Skin epidermis (tissue), 12 donors: Measurements from ENCODE around the gene FNDC3B.

ENCODE experiments used
- H3K27ac ChIP-seq, 21 experiments: fragments of 200-600 bp; sonication (generic) in 11 of 21; one replicate each; pipeline ENCODE4 v1.5.0; 2020; ENCODE audit warnings: mild to moderate bottlenecking in 3 of 21, inconsistent platforms in 2 of 21, moderate library complexity in 2 of 21
- H3K4me3 ChIP-seq, 7 experiments: fragments of 200-600 bp; sonication (generic) in 2 of 7; one replicate each; pipeline ENCODE4 v1.5.0; 2020; ENCODE audit warnings: inconsistent platforms in 2 of 7, mild to moderate bottlenecking in 2 of 7, moderate library complexity in 1 of 7

FNDC3B gene

DNA sequence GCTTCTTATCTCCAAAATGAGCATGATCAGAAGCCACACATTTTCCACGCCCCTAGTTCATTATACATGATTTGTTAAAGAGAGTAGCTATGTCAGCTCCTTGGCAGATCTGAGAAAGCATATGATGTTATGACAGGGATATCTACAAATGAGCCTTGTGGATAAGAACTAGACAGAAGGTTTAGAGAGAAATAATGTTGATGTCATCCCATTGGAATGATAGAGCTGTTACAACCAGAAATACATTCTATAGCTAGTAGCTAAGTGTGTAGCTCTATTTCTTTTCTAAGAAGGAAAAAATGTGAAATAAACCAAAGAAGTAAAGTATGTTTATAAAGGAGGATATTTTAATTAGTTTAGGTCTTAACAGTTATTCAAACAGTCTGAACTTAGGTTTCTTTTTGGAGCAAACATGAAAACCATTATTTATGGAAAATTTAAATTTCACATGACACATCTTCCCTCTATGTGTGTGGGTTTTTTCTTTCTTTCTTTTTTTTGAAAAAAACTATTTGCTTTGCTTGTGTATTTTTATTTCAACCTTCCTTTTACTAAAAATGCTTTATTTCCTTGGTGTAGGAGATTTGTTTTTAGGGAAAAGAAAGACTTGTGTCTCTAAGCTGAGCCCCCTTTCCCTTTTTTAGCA is 241.2 kb downstream of the FNDC3B start:
- Histone ChIP-seq H3K27ac (no peak overlapping the region), H3K4me3 (no peak overlapping the region)

DNA sequence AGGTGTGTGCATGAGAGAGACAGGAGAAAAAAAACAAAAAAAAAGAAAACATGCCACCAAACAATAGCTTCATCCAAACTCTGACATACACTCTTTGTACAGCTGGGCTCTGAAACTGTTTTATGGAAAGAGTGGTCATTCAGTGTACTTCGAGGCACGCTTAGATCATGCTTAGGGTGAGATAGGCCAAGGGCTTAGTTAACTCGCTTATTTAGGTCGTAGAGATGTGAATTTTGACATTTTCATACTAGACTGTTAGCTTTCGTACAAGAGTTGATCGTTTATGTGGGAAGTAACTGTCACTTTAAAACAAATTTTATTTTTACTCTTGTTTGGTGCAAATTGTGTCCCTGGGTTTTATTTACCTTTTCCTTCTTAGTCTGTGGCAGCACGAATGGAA is 242.5 kb downstream of the FNDC3B start:
- H3K4me3 ChIP-seq, result no peak overlapping the region
- H3K27ac ChIP-seq, result no peak overlapping the region

DNA sequence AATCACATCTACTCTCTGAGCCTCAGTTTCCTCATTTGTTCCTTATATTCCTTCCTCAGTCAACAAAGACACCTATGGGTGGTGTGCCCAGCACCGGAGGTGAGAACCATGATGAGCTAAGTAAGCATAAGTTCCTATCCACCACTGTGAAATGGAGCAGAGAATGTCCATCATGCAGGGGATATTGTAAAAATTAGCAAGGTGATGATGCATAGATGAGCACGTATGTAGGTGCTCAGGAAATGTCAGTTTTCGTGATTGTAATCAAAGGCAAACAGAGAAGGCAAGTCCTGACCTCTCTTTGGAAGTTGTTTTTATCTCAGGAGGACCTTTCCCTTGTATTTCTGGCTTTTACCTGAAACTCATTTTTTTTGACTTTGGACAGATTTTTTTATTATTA is 243.5 kb downstream of the FNDC3B start:
- Histone ChIP-seq H3K27ac (no peak overlapping the region), H3K4me3 (no peak overlapping the region)

DNA sequence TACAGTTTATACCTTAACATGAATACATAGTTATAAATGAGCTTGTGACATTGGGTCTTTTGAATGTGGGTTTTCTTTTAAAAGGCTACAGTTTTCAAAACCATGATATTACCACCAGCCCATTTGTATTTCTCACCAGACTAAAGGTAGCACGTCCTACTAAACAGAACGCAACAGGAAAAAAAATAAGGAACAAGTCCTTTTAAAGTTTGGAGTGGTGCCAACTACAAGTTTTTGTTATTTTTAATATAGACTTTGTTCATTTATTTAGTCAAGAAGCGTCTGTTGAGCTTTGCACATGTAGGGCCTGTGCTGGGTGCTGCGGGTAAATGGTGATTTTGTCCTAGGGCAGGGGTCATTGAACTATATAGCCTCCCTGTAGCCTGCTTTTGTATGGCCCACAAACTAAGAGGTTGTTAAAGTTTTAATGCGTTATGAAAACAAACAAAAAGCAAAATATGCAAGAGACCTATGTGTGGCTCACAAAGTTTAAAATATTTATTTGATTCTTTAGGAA is 244.5 kb downstream of the FNDC3B start:
- H3K27ac ChIP-seq, result no peak overlapping the region
- no peak overlapping the region for H3K4me3 ChIP-seq

DNA sequence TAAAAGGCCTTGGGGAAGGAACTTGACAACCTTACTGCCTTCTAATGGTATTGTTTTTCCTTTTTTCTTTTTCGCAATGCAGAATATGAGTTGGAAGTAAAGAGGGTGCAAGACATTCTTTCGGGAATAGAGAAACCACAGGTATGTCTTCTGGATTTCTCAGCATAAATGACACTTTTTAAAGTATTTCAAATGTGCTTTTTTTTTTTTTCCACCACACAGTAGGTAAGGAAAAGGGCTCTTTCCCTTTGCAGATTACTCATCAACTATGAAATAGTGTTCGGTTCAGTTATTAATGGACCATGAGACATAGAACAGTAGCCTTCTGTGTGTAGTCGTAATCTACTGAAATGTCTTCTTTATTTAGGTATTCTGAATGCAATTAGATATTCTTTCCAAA is 246.5 kb downstream of the FNDC3B start:
- H3K4me3 ChIP-seq, result no peak overlapping the region
- H3K27ac ChIP-seq, result no peak overlapping the region

DNA sequence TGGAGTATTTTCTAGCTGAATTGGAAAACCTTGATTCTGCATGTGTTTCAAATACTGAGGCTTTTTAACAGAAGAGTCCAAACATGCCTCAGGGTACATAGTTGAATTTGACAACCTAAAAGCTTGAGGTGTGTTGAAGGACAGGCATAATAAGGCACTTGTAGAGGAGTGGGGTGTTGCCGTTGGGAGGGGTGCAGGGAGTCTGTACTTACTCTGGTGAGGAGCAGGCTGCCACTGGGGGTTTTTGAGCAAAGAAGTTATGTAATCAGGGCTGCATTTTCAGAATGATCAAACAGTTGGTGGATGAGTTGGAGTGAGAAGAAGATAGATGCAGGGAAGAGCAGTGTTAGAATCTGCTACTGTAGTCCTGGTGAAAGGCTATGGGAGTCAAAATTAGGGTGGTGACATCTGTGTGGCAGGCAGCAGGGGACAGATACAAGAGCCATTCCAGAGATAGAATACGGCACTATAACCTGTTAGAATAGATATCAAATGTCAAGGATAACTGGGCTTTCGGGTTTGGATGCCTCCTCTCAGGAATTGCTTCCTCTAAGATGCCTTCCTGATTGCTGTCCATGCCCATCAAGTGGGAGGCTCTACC is 247.3 kb downstream of the FNDC3B start:
- H3K4me3 ChIP-seq, result no peak overlapping the region
- H3K27ac ChIP-seq, result no peak overlapping the region

DNA sequence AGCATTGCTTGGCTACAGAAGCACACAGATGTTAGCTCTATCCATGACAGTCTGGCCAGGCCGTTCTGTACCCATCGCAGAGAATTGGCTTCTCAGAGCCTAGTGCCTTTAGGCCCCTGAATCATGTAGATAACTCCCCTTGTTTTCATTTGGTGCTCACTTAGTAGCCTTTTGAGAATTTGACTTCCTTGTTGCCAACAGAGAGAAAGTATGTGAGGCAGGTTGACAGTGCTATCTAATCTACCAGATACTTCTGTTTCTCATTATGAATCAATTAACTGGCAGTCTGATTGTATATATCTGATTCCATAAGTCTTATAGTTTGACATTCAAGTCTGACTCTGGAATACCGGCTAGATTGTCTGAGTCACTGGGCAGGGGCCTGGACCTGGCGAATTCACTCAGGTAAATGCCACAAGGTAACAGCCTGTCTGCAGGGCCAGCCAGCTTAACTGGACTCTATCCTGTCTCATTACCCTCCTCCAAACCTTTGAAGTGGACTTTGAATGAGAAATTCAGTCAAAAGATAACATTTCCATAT is 248.6 kb downstream of the FNDC3B start:
- Histone ChIP-seq H3K27ac (peak overlapping the region in 2 of 21 experiments; percentile 1 to 9), H3K4me3 (no peak overlapping the region)

DNA sequence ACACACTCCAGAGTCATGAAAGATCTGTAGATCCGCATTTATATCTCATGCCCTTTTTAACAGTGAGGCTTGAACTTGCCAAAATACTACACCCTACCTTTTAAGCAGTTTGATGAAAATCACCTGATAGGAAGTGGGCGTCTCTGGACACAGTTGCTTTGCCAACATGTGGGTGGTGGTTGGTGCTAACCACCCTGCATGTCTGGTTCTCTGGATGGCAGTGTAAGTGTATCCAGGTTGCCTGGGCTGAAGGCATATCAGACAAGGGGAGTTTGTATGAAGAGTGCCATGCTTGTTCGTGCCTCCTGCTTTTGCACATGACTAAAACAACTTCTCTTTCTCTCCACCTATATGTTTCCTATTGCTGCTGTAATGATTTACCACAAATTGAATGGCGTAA is 249.3 kb downstream of the FNDC3B start:
- Histone ChIP-seq H3K27ac (no peak overlapping the region), H3K4me3 (no peak overlapping the region)

DNA sequence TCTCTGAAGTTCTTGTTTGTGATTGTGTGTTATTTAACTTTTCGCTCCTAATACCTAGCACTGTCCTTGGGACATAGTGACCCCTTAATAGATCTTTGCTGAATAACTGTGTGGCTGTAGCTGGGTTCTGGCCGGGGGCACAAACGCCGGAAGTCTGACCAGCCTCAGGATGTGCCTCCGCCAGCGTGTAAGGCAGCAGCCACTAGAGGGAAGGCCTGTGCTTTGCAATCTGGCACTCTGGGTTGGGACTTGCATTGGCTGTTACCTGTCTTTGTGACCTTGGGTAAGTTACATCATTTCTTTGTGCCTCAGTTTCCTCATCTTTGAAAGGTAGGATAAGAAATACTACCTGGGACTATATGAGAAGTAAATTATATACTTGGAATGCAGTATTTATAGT is 250.2 kb downstream of the FNDC3B start:
- Histone ChIP-seq H3K4me3 (no peak overlapping the region), H3K27ac (peak overlapping the region in 2 of 21 experiments; percentile 19 to 33)

DNA sequence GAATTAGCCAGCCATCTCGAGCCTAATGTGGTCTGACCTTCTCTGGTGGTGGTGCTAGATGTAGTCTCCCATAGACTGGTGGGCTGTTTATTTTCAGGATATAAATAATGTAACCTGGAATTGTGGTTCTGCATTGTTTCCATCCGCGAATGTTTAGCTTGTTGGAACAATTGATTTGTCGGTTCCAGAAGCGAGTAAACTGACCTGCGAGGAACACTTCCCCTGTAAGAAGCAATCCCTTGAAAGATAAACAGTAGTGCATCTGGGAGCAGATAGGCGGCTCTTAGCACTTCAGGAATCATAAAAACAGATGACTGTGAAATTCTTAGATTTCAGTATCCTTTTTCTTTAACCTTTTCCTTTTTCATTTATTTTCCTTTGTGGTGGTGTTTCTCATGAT is 251.1 kb downstream of the FNDC3B start:
- Histone ChIP-seq H3K27ac (no peak overlapping the region), H3K4me3 (no peak overlapping the region)

DNA sequence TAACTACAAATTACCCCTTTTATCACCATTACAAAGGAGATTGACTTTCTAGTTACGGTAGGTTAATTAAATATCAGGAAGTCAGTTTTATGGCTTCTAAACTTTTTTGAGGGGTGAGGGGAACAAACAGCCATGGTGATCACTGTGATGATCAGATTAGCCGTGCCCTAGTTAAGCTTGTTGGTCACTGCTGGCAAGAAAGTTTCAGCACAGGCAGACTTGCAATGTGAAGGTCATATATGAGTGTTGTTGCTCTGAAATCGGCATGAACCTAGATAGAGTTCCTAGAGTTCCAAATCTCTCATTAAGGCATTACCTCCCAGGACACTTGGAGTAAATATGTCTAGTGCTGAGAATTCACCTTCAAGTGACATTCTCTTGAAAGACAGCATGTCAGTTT is 252.3 kb downstream of the FNDC3B start:
- Histone ChIP-seq H3K27ac (no peak overlapping the region), H3K4me3 (no peak overlapping the region)

DNA sequence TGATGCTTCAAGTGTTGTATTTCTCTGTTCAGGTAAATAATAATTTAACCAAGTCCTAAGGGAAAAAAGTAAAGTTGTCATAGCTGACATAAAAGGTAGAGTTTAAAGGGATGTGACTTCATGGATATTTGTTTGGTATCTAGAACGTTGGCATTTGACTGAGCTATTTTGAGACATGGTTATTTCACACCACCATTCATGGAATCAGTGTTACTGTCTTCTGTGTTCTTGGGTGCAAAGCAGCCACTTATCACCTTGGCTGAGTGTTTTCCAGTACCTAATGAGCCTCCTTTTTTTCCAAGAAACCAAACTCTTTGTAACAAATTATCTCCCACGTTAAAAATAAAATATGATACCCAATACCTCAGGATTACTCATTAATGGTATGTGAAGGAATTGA is 253.0 kb downstream of the FNDC3B start:
- Histone ChIP-seq H3K27ac (no peak overlapping the region), H3K4me3 (no peak overlapping the region)

DNA sequence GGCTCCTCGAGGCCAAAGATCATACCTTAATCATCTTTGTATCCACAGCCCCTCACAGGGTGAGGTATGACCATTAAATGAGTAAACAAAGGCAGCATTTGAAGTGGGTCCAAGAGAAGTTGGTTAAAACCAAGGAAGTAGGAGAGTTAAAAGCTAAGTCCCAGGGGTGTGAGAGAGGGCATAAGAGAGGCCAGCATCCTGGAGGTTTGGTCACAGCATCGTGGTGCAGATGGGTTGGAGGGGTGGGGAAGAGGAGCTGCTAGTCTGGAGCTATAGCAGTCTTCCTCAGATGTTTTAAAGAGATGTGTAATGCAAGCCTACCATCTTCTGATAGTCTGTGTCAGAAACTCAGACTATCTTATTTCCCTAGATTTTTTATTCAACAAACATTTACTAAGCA is 253.7 kb downstream of the FNDC3B start:
- no peak overlapping the region for H3K4me3 ChIP-seq
- H3K27ac ChIP-seq, result no peak overlapping the region

DNA sequence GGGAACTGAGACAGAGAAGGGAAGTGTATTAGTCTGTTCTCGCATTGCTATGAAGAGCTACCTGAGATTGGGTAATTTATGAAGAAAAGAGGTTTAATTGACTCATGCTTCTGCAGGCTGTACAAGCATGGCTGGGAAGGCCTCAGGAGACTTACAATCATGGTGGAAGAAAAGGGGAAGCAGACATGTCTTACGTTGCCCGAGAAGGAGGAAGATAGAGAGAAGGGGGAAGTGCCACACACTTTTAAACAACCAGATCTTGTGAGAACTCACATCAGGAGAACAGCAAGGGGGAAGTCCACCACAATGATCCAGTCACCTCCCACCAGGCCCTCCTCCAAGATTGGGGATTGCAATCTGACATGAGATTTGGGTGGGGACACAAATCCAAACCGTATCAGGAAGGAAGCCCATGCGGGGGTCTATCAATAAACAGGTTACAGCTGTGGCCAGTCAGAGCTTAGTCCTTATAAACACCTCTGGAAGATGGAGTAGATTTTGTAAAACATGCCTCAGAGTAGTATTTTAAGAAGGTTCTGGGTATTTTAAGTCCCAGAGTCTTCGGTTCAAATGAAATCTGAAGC is 254.9 kb downstream of the FNDC3B start:
- no peak overlapping the region for H3K27ac ChIP-seq
- no peak overlapping the region for H3K4me3 ChIP-seq

DNA sequence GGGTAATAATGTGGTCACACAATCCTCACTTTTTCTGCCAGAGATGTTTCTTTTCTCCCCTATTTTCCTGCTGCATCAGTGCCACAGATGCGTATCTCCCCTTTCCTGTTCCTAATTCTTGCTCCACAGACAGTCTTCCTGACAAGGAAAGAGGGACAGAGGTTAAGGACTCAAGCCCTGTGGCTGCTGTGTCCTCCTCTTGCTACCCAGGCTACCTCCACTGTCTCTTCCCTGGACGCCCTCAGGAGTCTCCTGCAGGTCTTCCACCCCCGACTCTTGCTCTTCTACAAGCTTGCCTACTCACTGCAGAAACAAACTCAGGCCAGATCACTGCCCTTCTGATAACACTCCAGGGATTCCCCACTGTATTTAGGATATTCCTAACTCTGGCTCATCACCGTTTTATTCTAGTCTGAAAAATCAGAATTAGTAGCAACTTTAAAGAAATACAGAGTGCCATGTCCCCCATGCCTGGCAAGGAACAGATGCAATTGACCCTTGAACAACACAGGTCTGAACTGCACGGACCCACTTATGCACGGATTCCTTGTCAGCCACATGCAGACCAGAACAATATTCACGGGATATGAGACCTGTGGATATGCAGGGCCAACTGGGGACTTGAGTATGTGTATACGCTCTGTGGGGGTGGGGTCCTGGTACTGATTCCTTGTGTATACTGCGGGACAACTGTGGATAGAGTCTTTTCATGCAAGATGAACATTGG is 257.0 kb downstream of the FNDC3B start:
- H3K4me3 ChIP-seq, result no peak overlapping the region
- H3K27ac ChIP-seq, result no peak overlapping the region

DNA sequence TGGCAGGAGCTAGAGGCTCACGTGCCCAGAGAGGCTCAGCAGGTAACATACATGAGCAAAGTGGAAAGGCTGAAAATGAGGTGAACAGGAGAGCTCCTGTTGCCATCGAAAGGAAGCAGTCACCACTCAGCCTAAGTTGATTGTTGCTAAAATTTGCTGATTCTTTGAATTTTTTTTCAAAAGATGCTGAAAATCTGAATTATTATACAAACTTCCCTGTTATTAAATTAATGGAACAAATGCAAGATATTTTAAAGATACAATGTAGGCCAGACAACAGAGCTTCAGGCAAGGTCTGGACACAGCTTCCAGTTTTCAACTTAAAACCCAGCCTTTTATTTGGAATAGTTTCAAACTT is 257.6 kb downstream of the FNDC3B start:
- H3K4me3 ChIP-seq, result no peak overlapping the region
- H3K27ac ChIP-seq, result no peak overlapping the region

DNA sequence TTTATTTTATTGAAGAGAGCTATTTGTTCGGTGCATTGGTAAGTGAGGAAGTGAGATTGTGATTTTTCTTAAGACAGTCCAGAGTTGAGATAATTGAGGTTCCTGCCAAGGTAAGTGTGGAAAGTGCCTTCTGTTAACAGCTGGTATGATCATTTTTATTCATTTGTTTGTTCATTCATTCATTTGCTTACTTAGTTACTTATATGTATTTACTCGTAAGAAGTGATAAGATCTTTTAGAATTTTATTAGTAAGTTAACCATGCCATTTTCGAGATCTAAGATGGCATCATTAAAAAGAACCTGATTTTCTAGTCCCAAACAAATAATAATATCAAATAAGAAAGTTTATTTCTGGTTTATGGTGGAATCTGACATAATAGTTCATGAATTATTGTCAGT is 258.9 kb downstream of the FNDC3B start:
- H3K27ac ChIP-seq, result no peak overlapping the region
- no peak overlapping the region for H3K4me3 ChIP-seq

DNA sequence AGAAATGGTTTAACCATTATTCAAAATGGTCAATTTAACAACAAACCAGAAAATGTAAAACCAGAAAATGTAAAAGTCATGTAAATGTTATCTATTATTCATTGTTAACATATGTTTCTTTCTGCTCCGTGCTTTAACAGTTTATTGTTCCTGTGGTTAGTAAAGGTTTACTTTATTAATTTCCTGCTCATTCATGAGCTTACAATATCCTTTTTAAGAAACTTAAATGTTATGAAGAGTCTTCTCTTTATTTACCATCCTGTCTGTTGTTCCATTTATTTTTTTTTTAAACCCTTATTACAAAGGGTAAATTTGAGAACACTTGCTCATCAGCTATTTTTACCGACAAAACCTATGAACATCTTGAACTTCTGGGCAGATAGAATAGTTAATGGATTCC is 260.8 kb downstream of the FNDC3B start:
- no peak overlapping the region for H3K4me3 ChIP-seq
- H3K27ac ChIP-seq, result no peak overlapping the region

DNA sequence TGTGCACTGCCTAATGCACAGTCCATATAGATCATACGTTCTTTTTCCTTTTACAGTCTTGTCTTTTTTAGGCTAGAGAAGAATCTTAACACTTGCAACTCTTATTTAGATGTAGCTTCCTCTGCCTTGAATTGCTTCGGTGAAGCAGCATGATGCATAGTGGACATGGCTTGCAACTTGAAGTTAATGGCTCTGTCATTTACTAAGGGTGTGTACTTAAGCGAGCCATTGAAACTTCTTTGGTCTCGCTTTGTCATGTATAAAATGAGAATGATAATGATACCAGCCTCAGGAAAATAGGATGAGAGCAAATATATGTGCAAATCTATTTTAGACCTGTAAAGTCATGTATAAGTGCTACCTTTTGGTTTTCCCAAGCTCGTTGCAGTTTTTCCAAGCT is 261.5 kb downstream of the FNDC3B start:
- Histone ChIP-seq H3K4me3 (no peak overlapping the region), H3K27ac (no peak overlapping the region)

DNA sequence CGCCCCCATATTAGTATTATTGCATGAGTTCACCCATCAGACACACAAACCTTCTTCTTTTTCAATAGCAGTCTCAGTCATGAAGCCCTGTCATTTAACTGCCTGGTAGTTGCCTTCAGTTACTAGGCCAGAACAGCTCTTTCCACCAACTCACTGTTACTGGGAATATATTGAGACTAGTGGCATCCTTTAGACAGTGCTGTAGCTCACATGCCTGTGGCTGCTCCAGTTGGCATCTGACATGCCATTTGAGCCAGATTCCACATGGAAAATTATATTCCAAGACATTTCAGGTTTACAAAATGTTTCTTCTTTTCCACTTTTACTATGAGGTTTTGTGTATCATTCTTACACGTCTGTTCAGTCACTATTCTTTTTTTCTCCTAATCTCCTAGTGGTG is 262.8 kb downstream of the FNDC3B start:
- Histone ChIP-seq H3K27ac (no peak overlapping the region), H3K4me3 (no peak overlapping the region)

DNA sequence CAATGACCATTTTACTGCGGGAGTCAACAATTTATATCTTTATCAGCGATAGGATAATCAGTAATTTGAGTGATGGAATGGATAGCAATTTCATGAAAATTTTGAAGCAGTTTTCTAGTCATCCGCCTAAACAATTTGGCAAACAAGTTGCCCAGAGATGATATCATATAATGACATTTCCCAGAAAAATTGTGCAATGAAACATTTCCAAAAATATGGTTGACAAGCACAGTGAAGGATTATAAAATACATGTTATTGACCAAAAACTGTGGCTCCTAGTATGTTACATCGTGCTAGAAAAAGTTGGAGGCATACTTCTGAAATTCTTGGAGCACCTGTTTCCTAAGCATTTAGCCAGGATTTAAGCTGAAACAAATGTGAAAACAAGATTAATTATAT is 263.8 kb downstream of the FNDC3B start:
- Histone ChIP-seq H3K27ac (no peak overlapping the region), H3K4me3 (no peak overlapping the region)
